Measurements from ENCODE around the gene PRDM16. TPM values are rescaled to one million over a fixed set of nuclear protein-coding genes. Genes with fewer than 3 reads are reported as not detected.

PRDM16 gene
- total and polyA plus RNA-seq, 2 of the 8 experiments (the other 6 are each of a cell fraction or from before 2014, with no cell fraction given) = 0.39 to 0.43 TPM

DNA sequence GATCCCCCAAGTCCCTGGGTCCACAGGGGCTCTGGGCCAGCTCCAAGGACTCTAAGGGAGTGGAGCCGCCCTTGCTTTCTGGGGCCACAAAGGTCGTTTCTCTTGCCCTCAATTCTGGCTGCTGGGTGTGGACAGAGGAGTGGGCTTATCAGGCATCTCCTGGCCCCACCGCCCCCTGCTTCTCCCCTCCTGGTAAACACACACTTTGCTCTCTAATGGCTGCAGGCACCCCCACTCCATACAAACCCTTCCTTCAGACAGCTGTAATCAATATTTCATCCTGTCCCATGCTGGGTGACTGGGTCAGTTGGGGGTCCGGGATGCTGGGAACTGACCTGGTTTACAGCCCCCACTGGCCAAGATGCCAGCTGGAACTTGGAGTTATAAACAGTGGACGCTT, 67.5 kb downstream of the PRDM16 start:
- H3K14ac ChIP-seq (ENCODE audit: insufficient read length) = no peak overlapping the region
- H4K8ac ChIP-seq (ENCODE audit: extremely low read depth, insufficient read depth, low read length) = no peak overlapping the region
- no peak for DNase-seq (ENCODE audit: low read depth in 1 of 2, low spot score in 2 of 2)
- no peaks in the 10 kb centered on the region for H3K79me1 ChIP-seq (ENCODE audit: low read depth, low read length)
- no peak overlapping the region for H2BK120ac ChIP-seq (replicated peaks; ENCODE audit: low read depth, low read length)
- no peak overlapping the region for H3K27ac ChIP-seq (ENCODE audit: low read depth, low read length)
- H3K23me2 ChIP-seq (ENCODE audit: low read depth, low read length) = no peaks in the 10 kb centered on the region
- H2AK5ac ChIP-seq (ENCODE audit: low read depth, low read length) = no peak overlapping the region
- no peaks in the 10 kb centered on the region for H4K20me1 ChIP-seq (replicated peaks in 1 of 2; ENCODE audit: control insufficient read depth in 1 of 2, insufficient read depth in 2 of 2, low read length in 2 of 2)
- no peak overlapping the region for H3K56ac ChIP-seq (replicated peaks; ENCODE audit: insufficient read length, low read depth, low read length)
- no peak overlapping the region for H3K9ac ChIP-seq (replicated peaks in 1 of 4; ENCODE audit: extremely low read depth in 1 of 4, low read depth in 3 of 4, low read length in 3 of 4)
- ChIA-PET POLR2A (ENCODE audit: partially characterized antibody) (no interaction called here), CTCF (ENCODE audit: partially characterized antibody) (interaction anchor here (0.8 kb wide), 1 partner anchor 22 kb away, joined by 3 read pairs; no protein-coding TSS in a partner anchor)
- no peak overlapping the region for H3K18ac ChIP-seq (ENCODE audit: extremely low read depth, low read length)
- no peak overlapping the region for H2BK5ac ChIP-seq (ENCODE audit: low read depth, low read length)
- H4K91ac ChIP-seq (replicated peaks; ENCODE audit: insufficient read length, low read length) = no peak overlapping the region
- H4K5ac ChIP-seq (ENCODE audit: insufficient read length, low read depth, low read length) = no peak overlapping the region
- no peak overlapping the region for H2BK20ac ChIP-seq (ENCODE audit: low read length)
- H3K23ac ChIP-seq (ENCODE audit: insufficient read length) = no peak overlapping the region
- no peaks in the 10 kb centered on the region for H3K9me3 ChIP-seq (ENCODE audit: insufficient read depth in 2 of 2, low read depth in 1 of 2, low read length in 1 of 2)
- no peak overlapping the region for H3K4ac ChIP-seq (replicated peaks; ENCODE audit: insufficient read length, low read depth, low read length)
- H2BK12ac ChIP-seq (ENCODE audit: low read depth, low read length) = no peak overlapping the region
- no peak for FAIRE-seq
- H3K79me2 ChIP-seq (ENCODE audit: control insufficient read depth in 1 of 2, insufficient read depth in 2 of 2, low read length in 2 of 2) = no peaks in the 10 kb centered on the region
- no peak overlapping the region for H3K4me2 ChIP-seq (ENCODE audit: insufficient read depth in 1 of 2, low read depth in 2 of 2, low read length in 2 of 2)
- peaks cover 0 to 5% (median 3%) of the 10 kb centered on the region in 4 experiments; a peak in 4 of 7 replicates for H3K4me1 ChIP-seq (replicated peaks in 1 of 4; ENCODE audit: control insufficient read depth in 3 of 4, insufficient read depth in 4 of 4, low read length in 3 of 4)
- no peak overlapping the region for H2AFZ ChIP-seq (ENCODE audit: low read length)
- no peaks in the 10 kb centered on the region for H3K36me3 ChIP-seq (ENCODE audit: control insufficient read depth in 2 of 4, insufficient read depth in 4 of 4, low read length in 3 of 4)
- no peak overlapping the region for H2BK15ac ChIP-seq (ENCODE audit: low read length)
- 83% methylated on average over 5 of the region's 5 CpGs; no CpG with 5 or more reads in 1 of the 2 experiments for WGBS, 2 experiments (ENCODE audit: extremely low coverage in 1 of 2, insufficient coverage in 1 of 2, insufficient read length in 1 of 2, insufficient replicate concordance in 2 of 2, low coverage in 1 of 2, low lambda C conversion rate in 2 of 2, missing lambda C conversion rate in 1 of 2)
- H3K27me3 ChIP-seq (replicated peaks in 1 of 4; ENCODE audit: control insufficient read depth in 3 of 4, extremely low read depth in 1 of 4, insufficient read depth in 3 of 4, low read length in 3 of 4) = no peaks in the 10 kb centered on the region
- H3K4me3 ChIP-seq (ENCODE audit: extremely low read depth in 1 of 4, insufficient read depth in 2 of 4, low read depth in 3 of 4, low read length in 4 of 4) = no peak overlapping the region
- TF ChIP-seq HDAC6 (IDR thresholded peaks at IDR 0.05; ENCODE audit: low read depth, low read length) (no peak), JUN (IDR thresholded peaks at IDR 0.05; ENCODE audit: low read depth, low read length) (no peak), POU5F1 (IDR thresholded peaks at IDR 0.05; ENCODE audit: low read depth, low read length) (no peak), SIRT6 (IDR thresholded peaks at IDR 0.05; ENCODE audit: low read length) (no peak), TAF1 (IDR thresholded peaks at IDR 0.05; ENCODE audit: low read depth, low read length) (no peak), KDM1A (IDR thresholded peaks at IDR 0.05; ENCODE audit: borderline replicate concordance, low read length) (no peak), EP300 (IDR thresholded peaks at IDR 0.05; ENCODE audit: borderline replicate concordance in 1 of 2, low read depth in 2 of 2, low read length in 2 of 2) (no peak), GABPA (IDR thresholded peaks at IDR 0.05; ENCODE audit: borderline replicate concordance, insufficient read depth, low read length) (no peak), NRF1 (IDR thresholded peaks at IDR 0.05; ENCODE audit: low read depth, low read length) (no peak), SP2 (IDR thresholded peaks at IDR 0.05; ENCODE audit: low read length) (no peak), SP4 (IDR thresholded peaks at IDR 0.05; ENCODE audit: low read length) (no peak)
- TF ChIP-seq, protein P1, sequence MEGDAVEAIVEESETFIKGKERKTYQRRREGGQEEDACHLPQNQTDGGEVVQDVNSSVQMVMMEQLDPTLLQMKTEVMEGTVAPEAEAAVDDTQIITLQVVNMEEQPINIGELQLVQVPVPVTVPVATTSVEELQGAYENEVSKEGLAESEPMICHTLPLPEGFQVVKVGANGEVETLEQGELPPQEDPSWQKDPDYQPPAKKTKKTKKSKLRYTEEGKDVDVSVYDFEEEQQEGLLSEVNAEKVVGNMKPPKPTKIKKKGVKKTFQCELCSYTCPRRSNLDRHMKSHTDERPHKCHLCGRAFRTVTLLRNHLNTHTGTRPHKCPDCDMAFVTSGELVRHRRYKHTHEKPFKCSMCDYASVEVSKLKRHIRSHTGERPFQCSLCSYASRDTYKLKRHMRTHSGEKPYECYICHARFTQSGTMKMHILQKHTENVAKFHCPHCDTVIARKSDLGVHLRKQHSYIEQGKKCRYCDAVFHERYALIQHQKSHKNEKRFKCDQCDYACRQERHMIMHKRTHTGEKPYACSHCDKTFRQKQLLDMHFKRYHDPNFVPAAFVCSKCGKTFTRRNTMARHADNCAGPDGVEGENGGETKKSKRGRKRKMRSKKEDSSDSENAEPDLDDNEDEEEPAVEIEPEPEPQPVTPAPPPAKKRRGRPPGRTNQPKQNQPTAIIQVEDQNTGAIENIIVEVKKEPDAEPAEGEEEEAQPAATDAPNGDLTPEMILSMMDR (IDR thresholded peaks at IDR 0.05; ENCODE audit: control extremely low read depth in 1 of 3, insufficient read depth in 1 of 3, low read depth in 1 of 3, low read length in 3 of 3) = no peak

Measured in H1 (cell line).